Myocyte (in vitro differentiated cells): ENCODE data around the gene GBX2. TPM values are rescaled to one million over a fixed set of nuclear protein-coding genes. Genes with fewer than 3 reads are reported as not detected.

Experiments
- DNase-seq: peaks from one replicate; pipeline ENCODE4 v3.0.0-alpha.2; 2012; ENCODE audit warnings: low read depth
- total RNA-seq: library from RNA; depleted of rRNA; stranded (reverse); fragments of >200 nt; gene quantifications from 2 replicates; pipeline ENCODE4 v1.2.3, GENCODE V29; 2014

The GBX2 gene
- total RNA-seq, 1 donor from 2014 or later: not detected

DNA sequence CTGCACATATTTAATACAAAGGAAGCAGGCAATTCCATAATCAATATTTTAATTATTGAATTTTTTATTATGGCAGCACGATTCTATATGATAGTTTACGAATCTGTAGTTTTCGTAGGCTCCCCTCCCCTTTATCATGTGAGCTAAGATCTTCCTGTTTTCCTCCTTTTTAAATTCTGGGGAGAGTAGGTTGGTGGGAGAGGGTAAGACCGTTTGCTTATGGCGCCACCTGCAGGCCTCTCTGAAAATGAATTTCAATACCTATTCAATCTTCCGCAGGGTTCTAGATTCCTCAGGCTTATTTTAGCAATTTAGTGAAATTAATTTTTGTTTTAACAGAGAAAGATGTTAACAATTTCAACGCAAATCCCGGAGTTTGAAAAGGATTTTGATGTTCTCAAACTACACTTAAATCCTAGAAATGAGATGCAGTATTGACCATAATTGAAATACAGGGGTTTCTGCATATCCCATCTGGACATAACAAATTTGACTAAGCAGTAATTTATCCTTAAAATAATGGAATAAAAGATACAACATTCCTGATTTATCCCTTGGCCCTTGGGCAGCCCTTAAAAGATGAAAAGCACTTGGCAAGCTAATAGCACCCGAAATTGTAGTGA is 12.8 kb upstream of the GBX2 start:
- DNase-seq: peak; percentile 67

- no peak for DNase-seq
Observed at GRCh38 chr2:236180076-236180816, 12.1 kb upstream of the GBX2 start.

GRCh38 chr2:236179236-236180075 is 11.3 kb upstream of the GBX2 start:
- DNase-seq: no peak

DNA sequence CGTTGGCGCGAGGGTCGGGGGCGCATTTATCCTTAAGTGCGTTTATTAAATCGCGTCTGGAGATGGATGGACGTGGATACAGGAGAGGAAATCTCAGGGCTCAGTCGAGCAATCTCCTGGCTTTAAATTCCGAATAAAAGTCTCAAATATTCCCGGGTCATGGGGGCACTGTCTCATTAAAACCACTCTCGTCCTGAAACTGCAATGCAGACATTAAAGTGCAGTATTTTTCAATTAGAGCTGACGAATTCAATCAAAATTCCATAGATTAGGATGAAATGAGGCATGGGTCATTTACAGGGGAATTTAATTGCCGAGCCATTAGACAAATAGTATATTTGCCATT is 10.7 kb upstream of the GBX2 start:
- DNase-seq: no peak

GRCh38 chr2:236177967-236178889 is 10.0 kb upstream of the GBX2 start:
- peak; percentile 59 for DNase-seq

GRCh38 chr2:236177604-236177966 is 9.4 kb upstream of the GBX2 start:
- DNase-seq: no peak

- DNase-seq: no peak
Observed at GRCh38 chr2:236176951-236177350, 8.8 kb upstream of the GBX2 start.

GRCh38 chr2:236176417-236176816 is 8.2 kb upstream of the GBX2 start:
- DNase-seq: no peak

GRCh38 chr2:236175548-236176150 is 7.5 kb upstream of the GBX2 start:
- peak; percentile 35 for DNase-seq

- DNase-seq: no peak
Observed at GRCh38 chr2:236173729-236174607, 5.8 kb upstream of the GBX2 start.

DNA sequence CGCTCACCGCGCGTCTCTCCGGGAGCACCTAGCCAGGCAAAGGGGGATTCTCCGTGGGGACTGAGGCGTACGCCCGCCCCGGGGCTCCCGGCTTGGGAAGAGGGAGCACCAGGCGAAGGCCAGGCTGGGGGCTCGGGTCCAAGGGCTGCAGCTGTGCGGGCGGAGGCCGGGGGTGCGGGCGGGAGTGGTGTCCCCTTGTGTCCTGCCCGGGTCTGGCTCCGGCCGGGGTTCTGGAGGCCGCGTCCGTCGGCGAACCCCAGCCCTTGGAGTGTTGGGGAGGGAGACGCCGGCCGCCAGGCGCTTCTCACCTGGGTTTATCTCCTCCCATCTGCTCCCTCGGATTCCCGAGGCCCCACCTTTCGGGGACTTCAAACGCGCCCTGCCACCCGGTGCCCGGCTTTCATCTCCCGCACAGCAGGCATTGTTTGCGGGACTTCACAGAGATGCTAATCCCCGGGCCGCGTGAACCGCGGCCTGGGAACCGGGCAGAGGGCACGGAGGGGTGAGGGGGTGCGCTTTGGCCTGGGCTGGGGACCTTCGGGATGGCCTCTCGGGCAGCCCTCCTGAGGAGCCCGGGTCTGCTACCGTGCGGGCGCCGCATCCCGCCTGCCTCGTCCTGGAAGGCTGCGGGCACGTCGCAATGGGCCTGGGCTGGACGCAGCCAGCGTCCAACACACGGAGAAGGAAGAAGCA is 5.0 kb upstream of the GBX2 start:
- DNase-seq: no peak

DNA sequence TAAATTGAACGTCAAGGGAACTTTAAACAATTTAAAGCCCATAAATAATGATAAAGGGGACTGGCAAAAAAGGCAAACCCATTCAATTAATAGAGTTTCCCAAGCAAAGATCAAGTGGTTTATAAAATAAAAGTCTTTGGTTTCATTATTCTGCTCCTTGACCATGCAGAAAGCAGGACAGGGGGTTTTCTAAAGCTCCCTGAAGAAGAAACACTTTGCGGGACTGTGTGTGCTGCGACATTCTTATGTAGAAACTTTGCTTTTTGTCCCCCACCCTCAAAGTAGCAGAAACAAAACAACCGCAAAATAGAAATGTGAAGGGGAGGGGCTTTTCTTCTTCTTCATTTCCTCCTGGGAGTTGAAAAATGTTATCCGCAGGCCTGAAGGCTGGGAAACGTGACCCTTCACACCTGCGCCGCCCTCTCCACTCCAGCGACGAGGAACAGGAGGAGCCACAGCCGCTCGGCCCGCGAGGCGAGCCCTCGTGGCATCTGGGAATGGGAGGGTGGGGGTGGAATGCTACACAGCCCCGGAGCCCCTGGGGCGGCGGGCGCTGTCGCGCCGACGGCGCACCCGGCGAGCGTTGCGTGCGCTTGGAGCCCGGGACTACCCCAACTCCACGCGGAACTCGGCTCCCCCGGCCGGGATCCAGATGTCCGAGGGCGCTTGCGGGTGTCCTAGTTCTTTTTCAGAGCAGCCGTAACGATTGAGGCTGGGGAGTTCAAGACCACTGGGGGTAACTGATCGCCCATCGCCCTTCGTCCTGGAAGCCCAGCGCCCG is 4.3 kb upstream of the GBX2 start:
- no peak for DNase-seq

DNA sequence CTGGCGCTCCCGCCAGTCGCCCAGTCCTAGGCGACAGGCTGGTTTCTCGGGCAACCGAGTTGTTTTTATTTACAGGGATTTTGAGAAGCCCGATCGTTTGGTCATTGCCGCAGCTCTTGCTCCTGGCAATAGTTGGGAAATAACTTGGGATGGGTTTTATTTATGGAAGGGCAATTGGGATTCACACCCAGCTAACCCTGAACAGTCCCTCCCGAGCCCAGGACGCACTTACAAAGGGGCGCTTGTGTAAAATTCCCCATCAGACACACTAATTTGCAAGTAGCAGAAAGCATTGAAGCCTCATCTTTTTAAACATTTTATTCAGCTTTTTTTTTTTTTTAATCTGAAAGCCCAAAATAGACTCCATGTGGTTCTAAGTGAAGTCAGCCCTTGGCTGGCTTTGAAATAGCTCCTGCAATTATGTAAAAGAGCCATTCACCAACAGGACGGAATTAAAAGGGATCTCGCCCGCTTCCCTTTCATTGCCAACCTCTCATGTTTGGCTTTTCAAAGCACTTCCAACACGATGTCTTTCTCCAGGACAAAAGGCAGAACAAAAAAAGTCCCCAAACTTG is 3.6 kb upstream of the GBX2 start:
- DNase-seq: peak; percentile 29

- no peak for DNase-seq
Observed at GRCh38 chr2:236171181-236171679, 3.0 kb upstream of the GBX2 start.

GRCh38 chr2:236170590-236171165 is 2.5 kb upstream of the GBX2 start:
- no peak for DNase-seq

GRCh38 chr2:236169741-236170589 is 1.8 kb upstream of the GBX2 start:
- no peak for DNase-seq
